Measurements from ENCODE around the gene SEC11A. TPM values are rescaled to one million over a fixed set of nuclear protein-coding genes. Genes with fewer than 3 reads are reported as not detected.
"Not testable (repeated sequence)": the region's sequence is repeated elsewhere in the genome, so short reads cannot be mapped to it uniquely, and the experiment has no call there.

SEC11A gene
- total RNA-seq, 1 donor from 2014 or later: 121 TPM

DNA sequence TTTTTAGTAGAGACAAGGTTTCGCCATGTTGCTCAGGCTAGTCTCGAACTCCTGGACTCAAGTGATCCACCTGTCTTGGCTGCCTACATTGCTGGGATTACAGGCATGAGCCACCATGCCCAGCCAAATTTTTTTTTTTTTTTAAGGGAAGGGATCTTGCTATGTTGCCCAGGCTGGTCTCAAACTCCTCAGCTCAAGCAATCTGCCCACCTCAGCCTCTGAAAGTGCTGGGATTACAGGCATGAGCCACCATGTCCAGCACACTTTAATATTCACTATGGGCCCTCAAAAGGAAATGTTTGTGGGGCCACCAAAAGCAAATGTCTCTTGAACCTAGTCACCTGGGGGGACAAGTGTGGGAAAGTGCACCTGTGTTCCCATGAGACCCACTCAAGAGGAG is 73.3 kb downstream of the SEC11A start:
- not testable (repeated sequence) for DNase-seq (ENCODE audit: low spot score)

DNA sequence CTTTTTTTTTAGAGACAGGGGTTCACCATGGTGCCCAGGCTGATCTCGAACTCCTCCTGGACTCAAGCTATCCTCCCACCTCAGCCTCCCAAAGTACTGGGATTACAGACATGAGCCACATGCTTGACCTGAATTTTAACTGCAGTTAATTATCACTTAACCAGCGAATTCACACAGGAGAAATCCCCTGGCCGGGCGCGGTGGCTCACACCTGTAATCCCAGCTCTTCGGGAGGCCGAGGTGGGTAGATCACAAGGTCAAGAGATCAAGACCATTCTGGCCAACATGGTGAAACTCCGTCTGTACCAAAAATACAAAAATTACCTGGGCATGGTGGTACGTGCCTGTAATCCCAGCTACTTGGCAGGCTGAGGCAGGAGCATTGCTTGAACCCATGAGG is 74.1 kb downstream of the SEC11A start:
- not testable (repeated sequence) for DNase-seq (ENCODE audit: low spot score)

DNA sequence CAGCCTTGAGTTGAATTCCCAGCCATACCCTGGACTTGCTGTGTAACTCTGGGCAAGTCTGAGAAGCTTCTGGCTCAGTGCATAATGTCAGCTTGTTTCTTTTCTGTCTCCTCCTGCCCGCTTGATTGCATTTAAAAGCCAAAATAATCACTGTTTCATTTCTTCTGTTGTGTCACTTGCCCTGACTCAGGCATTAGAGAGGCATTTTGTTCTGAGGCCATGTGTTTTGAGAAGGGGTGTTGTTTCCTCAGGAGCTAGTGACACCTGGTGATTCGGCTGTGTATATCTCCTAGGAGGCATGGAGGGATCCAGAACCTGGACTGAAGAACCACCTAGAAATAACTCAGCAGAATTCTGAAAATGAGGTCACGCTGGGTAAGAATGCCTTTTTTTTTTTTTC is 77.8 kb downstream of the SEC11A start:
- no peak for DNase-seq (ENCODE audit: low spot score)

GRCh38 chr15:84634228-84634837 is 81.6 kb downstream of the SEC11A start:
- DNase-seq (ENCODE audit: low spot score): no peak

- DNase-seq (ENCODE audit: low spot score): peak; percentile 63
Measured at GRCh38 chr15:84633311-84634227, 82.4 kb downstream of the SEC11A start.

DNA sequence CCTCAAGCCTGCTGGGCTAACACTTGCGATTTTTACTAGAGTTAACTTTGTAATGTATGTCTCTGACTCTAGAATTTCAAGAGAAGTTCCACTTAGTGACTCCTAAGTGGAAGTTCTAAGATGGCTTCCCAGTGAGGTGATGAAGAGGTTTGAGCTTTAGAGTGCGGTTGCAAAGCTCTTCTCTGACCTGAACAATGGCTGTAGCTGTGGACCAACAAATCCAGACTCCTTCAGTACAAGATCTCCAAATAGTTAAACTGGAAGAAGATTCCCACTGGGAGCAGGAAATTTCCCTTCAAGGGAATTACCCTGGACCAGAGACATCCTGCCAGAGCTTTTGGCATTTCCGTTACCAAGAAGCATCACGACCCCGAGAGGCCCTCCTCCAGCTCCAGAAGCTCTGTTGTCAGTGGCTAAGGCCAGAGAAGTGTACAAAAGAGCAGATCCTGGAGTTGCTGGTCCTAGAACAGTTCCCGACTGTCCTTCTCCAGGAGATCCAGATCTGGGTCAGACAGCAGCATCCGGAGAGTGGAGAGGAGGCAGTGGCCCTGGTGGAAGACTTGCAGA is 84.2 kb downstream of the SEC11A start:
- no peak for DNase-seq (ENCODE audit: low spot score)

GRCh38 chr15:84629033-84629432 is 86.9 kb downstream of the SEC11A start:
- DNase-seq (ENCODE audit: low spot score): no peak

- DNase-seq (ENCODE audit: low spot score): no peak
Measured at GRCh38 chr15:84625123-84625522, 90.8 kb downstream of the SEC11A start.

DNA sequence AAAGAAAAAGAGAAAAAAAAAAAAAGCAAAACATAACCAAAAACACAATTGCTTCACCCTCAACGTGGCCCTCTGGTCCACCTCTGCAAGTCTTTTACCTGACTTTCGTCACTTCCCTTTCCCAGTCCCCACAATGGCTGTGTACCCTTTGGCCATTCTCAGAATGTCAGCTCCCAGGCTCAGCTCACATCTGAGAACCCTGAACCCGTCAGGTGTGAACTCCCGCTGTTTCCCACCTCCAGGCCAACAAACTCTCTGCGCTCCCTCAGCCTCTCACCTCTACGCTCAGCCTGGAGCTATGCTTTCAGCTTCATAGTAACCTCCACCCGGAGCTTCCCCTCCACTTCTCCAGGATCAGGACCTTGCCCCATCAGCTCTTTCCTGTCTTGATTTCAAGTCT is 91.6 kb downstream of the SEC11A start:
- DNase-seq (ENCODE audit: low spot score): no peak

GRCh38 chr15:84621358-84621979 is 94.5 kb downstream of the SEC11A start:
- no peak for DNase-seq (ENCODE audit: low spot score)

DNA sequence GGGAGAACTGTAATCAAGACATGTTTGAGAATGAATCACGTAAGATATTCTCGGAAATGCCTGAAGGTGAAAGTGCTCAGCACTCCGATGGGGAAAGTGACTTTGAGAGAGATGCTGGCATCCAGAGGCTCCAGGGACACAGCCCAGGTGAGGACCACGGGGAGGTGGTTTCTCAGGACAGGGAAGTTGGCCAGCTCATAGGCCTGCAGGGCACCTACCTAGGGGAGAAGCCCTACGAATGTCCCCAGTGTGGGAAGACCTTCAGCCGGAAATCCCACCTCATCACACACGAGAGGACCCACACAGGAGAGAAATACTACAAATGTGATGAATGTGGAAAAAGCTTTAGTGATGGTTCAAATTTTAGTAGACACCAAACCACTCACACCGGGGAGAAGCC is 95.3 kb downstream of the SEC11A start:
- no peak for DNase-seq (ENCODE audit: low spot score)

Other genes starting within 250 kb of the SEC11A start
- gene ZSCAN2, start 115.1 kb downstream of the SEC11A start, total RNA-seq: 15.3 TPM
- 38.7 TPM for gene WDR73, start 61.9 kb downstream of the SEC11A start, total RNA-seq
- 8.1 TPM for gene NMB, start 57.9 kb downstream of the SEC11A start, total RNA-seq
- 29.3 TPM for gene ZNF592, start 32.5 kb upstream of the SEC11A start, total RNA-seq
- 7.6 TPM for gene ALPK3, start 101.2 kb upstream of the SEC11A start, total RNA-seq
- gene SLC28A1, start 168.5 kb upstream of the SEC11A start, total RNA-seq: 2.6 TPM